PFSK-1 (cell line): Measurements from ENCODE around the gene USP13.

Source experiments
- FOXP2 ChIP-seq: optimal IDR thresholded peaks from 2 replicates; pipeline ENCODE3; 2011; ENCODE audit warnings: borderline replicate concordance, control low read depth, inconsistent platforms; ENCODE audit not compliant: insufficient read depth; ENCODE audit errors: extremely low read length, extremely low read depth
- POLR2AphosphoS5 ChIP-seq: IDR thresholded peaks from 2 replicates; pipeline ENCODE4 v1.6.1; 2012; ENCODE audit warnings: low read depth, mild to moderate bottlenecking, control low read depth, low read length, moderate library complexity
- REST ChIP-seq, 2 experiments: IDR thresholded peaks; 2 replicates each; pipeline versions ENCODE4 v1.6.1 to v1.8.0; 2011 to 2012; ENCODE audit warnings: low read depth in 2 of 2, low read length in 2 of 2, control low read depth in 1 of 2, inconsistent platforms in 1 of 2, mild to moderate bottlenecking in 1 of 2, moderate library complexity in 1 of 2; ENCODE audit not compliant: insufficient read depth in 1 of 2
- SIN3A ChIP-seq: IDR thresholded peaks from 2 replicates; pipeline ENCODE4 v1.6.1; 2012; ENCODE audit warnings: mild to moderate bottlenecking, low read length, moderate library complexity, borderline replicate concordance; ENCODE audit not compliant: insufficient read depth
- TAF1 ChIP-seq: IDR thresholded peaks from 2 replicates; pipeline ENCODE4 v1.6.1; 2012; ENCODE audit warnings: low read length, control low read depth, borderline replicate concordance; ENCODE audit not compliant: insufficient read depth

The USP13 gene

GRCh38 chr3:179608931-179609720 lies 43.7 kb upstream of the USP13 start:
- TF ChIP-seq POLR2AphosphoS5 = no peak
- no peak for TF ChIP-seq SIN3A

DNA sequence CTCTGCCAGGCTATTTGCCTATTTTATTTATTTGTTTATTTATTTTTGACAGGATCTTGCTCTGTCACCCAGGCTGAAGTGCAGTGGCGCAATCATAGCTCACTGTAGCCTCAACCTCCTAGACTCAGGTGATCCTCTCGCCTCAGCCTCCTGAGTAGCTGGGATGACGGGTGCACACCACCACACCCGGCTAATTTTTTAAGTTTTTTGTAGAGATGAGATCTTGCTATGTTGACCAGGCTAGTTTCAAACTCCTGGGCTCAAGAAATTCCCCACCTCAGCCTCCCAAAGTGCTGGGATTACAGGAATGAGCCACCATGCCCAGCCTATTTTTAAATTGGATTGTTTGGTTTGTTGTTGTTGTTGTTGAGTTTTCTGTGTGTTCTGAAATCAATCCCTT lies 42.8 kb upstream of the USP13 start:
- no peak for TF ChIP-seq SIN3A
- no peak for TF ChIP-seq TAF1
- no peak for TF ChIP-seq REST (IDR thresholded peaks at IDR 0.05; ENCODE audit: insufficient read depth in 1 of 2, low read depth in 2 of 2, low read length in 2 of 2)
- no peak for TF ChIP-seq FOXP2
- no peak for TF ChIP-seq POLR2AphosphoS5

DNA sequence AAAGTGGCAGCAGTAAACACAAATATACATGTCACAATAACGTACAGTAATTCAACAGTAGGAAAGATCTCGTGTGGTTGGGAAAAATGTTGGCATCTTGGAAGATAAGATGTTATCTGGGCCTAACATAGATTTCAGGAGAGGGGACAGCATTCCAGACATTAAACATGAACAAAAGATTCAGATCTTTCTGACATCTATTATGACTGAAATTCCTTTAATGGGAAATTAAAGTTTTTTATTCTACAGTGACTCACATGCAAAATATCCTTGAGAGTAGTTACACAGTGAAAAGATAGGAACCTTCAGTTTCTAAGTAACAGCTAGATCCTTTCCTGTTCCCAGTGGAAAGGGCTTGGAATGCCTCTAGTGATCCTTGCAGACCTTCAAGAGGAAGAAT lies 39.0 kb upstream of the USP13 start:
- TF ChIP-seq POLR2AphosphoS5 (no peak), FOXP2 (no peak), REST (IDR thresholded peaks at IDR 0.05; ENCODE audit: insufficient read depth in 1 of 2, low read depth in 2 of 2, low read length in 2 of 2) (no peak), TAF1 (no peak), SIN3A (no peak)

DNA sequence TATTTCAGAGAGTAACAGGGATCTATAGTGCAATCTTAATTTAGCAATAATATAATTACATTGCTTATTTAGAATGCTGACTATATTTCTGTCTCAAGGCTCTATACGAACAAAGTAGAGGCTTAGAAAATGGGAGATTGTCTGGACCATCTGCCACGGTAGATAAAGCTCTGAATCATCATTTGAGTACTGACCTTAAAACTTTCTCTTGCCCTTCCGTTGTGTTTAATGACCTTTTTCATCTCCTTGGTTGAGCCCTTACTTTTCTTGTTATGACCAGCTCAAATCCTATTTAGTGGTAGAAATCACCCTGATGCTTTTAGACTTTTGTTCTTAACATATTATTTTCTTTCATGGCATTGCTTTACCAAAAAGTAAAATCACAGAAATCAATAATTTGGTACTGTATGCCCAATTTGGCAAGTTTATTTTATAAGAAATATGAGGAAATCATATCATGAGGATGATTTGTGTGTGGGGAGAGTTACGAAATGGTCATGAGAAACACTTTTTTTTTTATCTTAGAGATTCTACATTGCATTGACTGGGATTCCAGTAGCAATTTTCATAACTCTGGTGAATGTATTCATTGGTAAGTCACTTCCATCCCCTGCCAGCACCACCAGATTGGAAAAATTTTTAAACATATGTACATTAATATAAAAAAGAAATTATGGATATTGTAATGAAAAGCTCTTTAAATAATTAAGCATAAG lies 37.2 kb upstream of the USP13 start:
- TF ChIP-seq POLR2AphosphoS5 (no peak), TAF1 (no peak), FOXP2 (no peak), SIN3A (no peak), REST (IDR thresholded peaks at IDR 0.05; ENCODE audit: insufficient read depth in 1 of 2, low read depth in 2 of 2, low read length in 2 of 2) (no peak)

DNA sequence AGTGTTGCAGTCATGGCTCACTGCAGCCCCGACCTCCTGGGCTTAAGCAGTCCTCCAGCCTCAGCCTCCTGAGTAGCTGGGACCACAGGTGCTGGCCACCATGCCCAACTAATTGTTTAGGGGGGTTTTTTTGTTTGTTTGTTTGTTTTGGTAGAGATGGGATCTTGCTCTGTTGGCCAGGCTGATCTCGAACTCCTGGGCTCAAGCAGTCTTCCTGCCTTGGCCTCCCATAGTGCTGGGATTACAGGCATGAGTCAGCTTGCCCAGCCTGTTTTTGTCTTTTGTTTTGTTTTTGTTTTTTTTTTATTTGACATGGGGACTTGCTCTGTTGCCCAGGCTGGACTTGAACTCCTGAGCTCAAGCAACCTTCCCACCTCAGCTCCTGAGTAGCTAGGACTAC lies 30.8 kb upstream of the USP13 start:
- TF ChIP-seq SIN3A (no peak), TAF1 (no peak), REST (IDR thresholded peaks at IDR 0.05; ENCODE audit: insufficient read depth in 1 of 2, low read depth in 2 of 2, low read length in 2 of 2) (no peak), POLR2AphosphoS5 (no peak), FOXP2 (no peak)
